ENCODE data around the gene DNER. TPM values are rescaled to one million over a fixed set of nuclear protein-coding genes. Genes with fewer than 3 reads are reported as not detected.

The DNER gene
- polyA plus RNA-seq, 1 donor (not counting 4 experiments of a cell fraction or from before 2014, with no cell fraction given): 8.5 TPM

DNA sequence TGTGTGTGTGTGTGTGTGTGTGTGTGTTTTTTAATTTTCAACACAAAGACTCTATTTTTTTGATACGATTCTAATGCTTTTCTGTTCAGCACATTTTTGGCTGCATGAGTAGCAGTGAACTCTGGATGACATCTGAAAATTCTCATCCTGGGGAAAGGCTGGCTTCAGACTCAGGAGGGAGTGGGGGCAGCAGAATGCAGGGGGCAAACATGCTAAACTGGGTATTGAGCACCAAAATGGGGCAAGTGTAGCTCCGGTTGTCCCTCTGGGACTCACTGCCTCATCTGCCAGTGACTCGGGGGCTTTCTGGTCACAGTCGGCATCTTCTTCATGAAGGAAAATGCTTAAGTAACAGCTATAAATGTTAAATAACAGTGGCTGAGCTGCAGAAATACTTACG, 326.5 kb downstream of the DNER start:
- no peaks in the 10 kb centered on the region for H4K20me1 ChIP-seq (ENCODE audit: control insufficient read depth, extremely low read depth, insufficient read depth, low read length)
- dilution Hi-C loops (cut with MboI; ENCODE audit: extremely low pct_ligation_motif_present, low sequenced_read_pairs): no loop called here

DNA sequence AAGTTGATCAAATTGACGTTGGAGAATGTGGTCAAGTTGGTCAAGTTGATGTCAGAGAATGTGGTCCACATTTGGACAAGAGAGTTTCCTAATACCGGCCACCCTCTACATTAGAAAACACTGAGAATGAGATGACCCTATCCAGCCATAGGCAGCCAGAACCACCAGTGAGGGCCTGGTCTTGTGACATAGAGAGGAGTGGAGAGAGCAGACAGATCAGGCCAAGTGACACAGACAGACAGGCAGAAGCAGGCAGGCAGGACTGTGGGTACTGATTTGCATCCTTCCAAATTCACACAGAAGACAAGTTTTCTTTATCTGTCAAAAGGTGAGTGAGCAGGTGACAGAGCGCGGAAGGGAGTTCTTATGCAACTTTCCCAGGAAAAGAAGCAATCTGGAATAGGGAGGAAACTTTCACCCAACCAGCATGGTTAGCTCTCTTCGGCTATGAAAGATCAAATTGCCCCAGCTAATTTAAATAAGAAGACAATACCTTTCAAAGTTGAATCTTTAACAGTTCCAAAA, 334.2 kb downstream of the DNER start:
- no peak for DNase-seq (ENCODE audit: low read depth, low spot score)
- TF ChIP-seq, protein P1, sequence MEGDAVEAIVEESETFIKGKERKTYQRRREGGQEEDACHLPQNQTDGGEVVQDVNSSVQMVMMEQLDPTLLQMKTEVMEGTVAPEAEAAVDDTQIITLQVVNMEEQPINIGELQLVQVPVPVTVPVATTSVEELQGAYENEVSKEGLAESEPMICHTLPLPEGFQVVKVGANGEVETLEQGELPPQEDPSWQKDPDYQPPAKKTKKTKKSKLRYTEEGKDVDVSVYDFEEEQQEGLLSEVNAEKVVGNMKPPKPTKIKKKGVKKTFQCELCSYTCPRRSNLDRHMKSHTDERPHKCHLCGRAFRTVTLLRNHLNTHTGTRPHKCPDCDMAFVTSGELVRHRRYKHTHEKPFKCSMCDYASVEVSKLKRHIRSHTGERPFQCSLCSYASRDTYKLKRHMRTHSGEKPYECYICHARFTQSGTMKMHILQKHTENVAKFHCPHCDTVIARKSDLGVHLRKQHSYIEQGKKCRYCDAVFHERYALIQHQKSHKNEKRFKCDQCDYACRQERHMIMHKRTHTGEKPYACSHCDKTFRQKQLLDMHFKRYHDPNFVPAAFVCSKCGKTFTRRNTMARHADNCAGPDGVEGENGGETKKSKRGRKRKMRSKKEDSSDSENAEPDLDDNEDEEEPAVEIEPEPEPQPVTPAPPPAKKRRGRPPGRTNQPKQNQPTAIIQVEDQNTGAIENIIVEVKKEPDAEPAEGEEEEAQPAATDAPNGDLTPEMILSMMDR (optimal IDR thresholded peaks at IDR 0.05 in 1 of 3, IDR thresholded peaks at IDR 0.05 in 1 of 3, conservative IDR thresholded peaks at IDR 0.05 in 1 of 3; ENCODE audit: extremely low read depth in 1 of 3, insufficient read depth in 2 of 3, low read length in 3 of 3): no peak
- no peak for TF ChIP-seq EZH2 (IDR thresholded peaks at IDR 0.05; ENCODE audit: low read length)
- H3K79me2 ChIP-seq (ENCODE audit: control insufficient read depth, insufficient read depth, low read length): no peaks in the 10 kb centered on the region
- no peaks in the 10 kb centered on the region for H3K9me3 ChIP-seq (ENCODE audit: control insufficient read depth, low read depth, low read length)
- dilution Hi-C loops (cut with MboI; ENCODE audit: extremely low pct_ligation_motif_present, low sequenced_read_pairs): no loop called here
- H3K4me1 ChIP-seq (ENCODE audit: control insufficient read depth, extremely low read depth, insufficient read depth, low read length): peaks cover 17% of the 10 kb centered on the region
- no peaks in the 10 kb centered on the region for H3K36me3 ChIP-seq (ENCODE audit: control insufficient read depth in 2 of 2, extremely low read depth in 1 of 2, insufficient read depth in 2 of 2, low read length in 2 of 2)
- no peak overlapping the region for H3K4me2 ChIP-seq (ENCODE audit: control insufficient read depth, extremely low read depth, insufficient read depth, low read depth, low read length)
- no peak overlapping the region for H2AFZ ChIP-seq (ENCODE audit: control insufficient read depth, low read length)
- no peaks in the 10 kb centered on the region for H3K27me3 ChIP-seq (ENCODE audit: control insufficient read depth, extremely low read depth, insufficient read depth, low read length)
- H3K9ac ChIP-seq (ENCODE audit: control insufficient read depth, extremely low read depth, insufficient read depth, low read length): no peak overlapping the region
- H3K9me1 ChIP-seq (ENCODE audit: control insufficient read depth, extremely low read depth, insufficient read depth, low read length): no peaks in the 10 kb centered on the region
- H3K4me3 ChIP-seq (ENCODE audit: control insufficient read depth in 2 of 3, extremely low read depth in 1 of 3, insufficient read depth in 2 of 3, low read depth in 1 of 3, low read length in 3 of 3): no peak overlapping the region
- no peaks in the 10 kb centered on the region for H4K20me1 ChIP-seq (ENCODE audit: control insufficient read depth, extremely low read depth, insufficient read depth, low read length)
- no peak overlapping the region for H3K27ac ChIP-seq (ENCODE audit: control insufficient read depth, insufficient read depth, low read length)
- no peak for FAIRE-seq

More for the DNA sequence above, 326.5 kb downstream of the DNER start:
- Histone ChIP-seq H3K27ac (ENCODE audit: control insufficient read depth, insufficient read depth, low read length) (no peak overlapping the region), H3K4me3 (ENCODE audit: control insufficient read depth in 2 of 3, extremely low read depth in 1 of 3, insufficient read depth in 2 of 3, low read depth in 1 of 3, low read length in 3 of 3) (no peak overlapping the region), H3K4me1 (ENCODE audit: control insufficient read depth, extremely low read depth, insufficient read depth, low read length) (no peaks in the 10 kb centered on the region), H3K9me1 (ENCODE audit: control insufficient read depth, extremely low read depth, insufficient read depth, low read length) (no peaks in the 10 kb centered on the region), H3K27me3 (ENCODE audit: control insufficient read depth, extremely low read depth, insufficient read depth, low read length) (no peaks in the 10 kb centered on the region), H3K79me2 (ENCODE audit: control insufficient read depth, insufficient read depth, low read length) (no peaks in the 10 kb centered on the region), H3K4me2 (ENCODE audit: control insufficient read depth, extremely low read depth, insufficient read depth, low read depth, low read length) (no peak overlapping the region), H3K9me3 (ENCODE audit: control insufficient read depth, low read depth, low read length) (no peaks in the 10 kb centered on the region), H2AFZ (ENCODE audit: control insufficient read depth, low read length) (no peak overlapping the region), H3K9ac (ENCODE audit: control insufficient read depth, extremely low read depth, insufficient read depth, low read length) (no peak overlapping the region), H3K36me3 (ENCODE audit: control insufficient read depth in 2 of 2, extremely low read depth in 1 of 2, insufficient read depth in 2 of 2, low read length in 2 of 2) (no peaks in the 10 kb centered on the region)
- DNase-seq (ENCODE audit: low read depth, low spot score) (no peak), FAIRE-seq (no peak)
- TF ChIP-seq, protein P1 (optimal IDR thresholded peaks at IDR 0.05 in 1 of 3, IDR thresholded peaks at IDR 0.05 in 1 of 3, conservative IDR thresholded peaks at IDR 0.05 in 1 of 3; ENCODE audit: extremely low read depth in 1 of 3, insufficient read depth in 2 of 3, low read length in 3 of 3): no peak
- no peak for TF ChIP-seq EZH2 (IDR thresholded peaks at IDR 0.05; ENCODE audit: low read length)

Data from keratinocyte (primary cell).